Stimulated activated CD4-positive, alpha-beta T cell treated with anti-CD3 and anti-CD28 coated beads, Interleukin-15, amount 100 ng/mL, for 48 hours (primary cell): ENCODE measurements around the gene UST.
A peak's percentile ranks its signal among the peaks of the same experiment; 100 is the strongest.
"Not testable (repeated sequence)": the region's sequence is repeated elsewhere in the genome, so short reads cannot be mapped to it uniquely, and the experiment has no call there.

ENCODE experiments used
- DNase-seq, 2 donors: peaks; one replicate each; pipeline ENCODE4 v3.0.0-alpha.2; 2020; ENCODE audit warnings: low read depth in 2 of 2

The UST gene

GRCh38 chr6:149006236-149006635, 259.4 kb downstream of the UST start:
- not testable (repeated sequence) for DNase-seq

GRCh38 chr6:149006671-149007070, 259.8 kb downstream of the UST start:
- DNase-seq: no peak

GRCh38 chr6:149007846-149008245, 261.0 kb downstream of the UST start:
- DNase-seq: no peak

GRCh38 chr6:149008741-149009140, 261.9 kb downstream of the UST start:
- DNase-seq: no peak

DNA sequence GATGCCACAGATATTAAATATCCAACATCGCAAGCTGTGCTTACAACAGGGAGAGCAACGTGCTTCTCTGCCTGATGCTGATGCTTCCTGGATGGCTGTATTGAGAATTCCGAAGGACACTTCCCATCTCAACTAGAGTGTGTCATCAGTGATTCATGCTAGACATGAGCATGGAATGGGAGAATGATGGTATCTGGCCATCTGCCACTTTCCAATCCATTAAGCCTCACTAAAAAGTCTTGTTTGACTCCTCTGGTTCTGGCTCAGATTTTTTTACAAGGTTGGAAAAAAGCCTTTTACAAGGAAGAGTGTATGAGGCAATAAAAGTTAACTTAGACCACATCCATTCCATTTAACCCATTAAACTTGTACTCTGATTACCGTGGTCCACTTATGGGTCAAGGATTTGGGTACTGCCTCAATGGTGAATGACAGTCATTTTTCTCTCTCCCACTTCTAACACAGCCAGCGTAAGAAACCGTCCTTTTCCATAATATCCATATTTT, 265.3 kb downstream of the UST start:
- DNase-seq: no peak

DNA sequence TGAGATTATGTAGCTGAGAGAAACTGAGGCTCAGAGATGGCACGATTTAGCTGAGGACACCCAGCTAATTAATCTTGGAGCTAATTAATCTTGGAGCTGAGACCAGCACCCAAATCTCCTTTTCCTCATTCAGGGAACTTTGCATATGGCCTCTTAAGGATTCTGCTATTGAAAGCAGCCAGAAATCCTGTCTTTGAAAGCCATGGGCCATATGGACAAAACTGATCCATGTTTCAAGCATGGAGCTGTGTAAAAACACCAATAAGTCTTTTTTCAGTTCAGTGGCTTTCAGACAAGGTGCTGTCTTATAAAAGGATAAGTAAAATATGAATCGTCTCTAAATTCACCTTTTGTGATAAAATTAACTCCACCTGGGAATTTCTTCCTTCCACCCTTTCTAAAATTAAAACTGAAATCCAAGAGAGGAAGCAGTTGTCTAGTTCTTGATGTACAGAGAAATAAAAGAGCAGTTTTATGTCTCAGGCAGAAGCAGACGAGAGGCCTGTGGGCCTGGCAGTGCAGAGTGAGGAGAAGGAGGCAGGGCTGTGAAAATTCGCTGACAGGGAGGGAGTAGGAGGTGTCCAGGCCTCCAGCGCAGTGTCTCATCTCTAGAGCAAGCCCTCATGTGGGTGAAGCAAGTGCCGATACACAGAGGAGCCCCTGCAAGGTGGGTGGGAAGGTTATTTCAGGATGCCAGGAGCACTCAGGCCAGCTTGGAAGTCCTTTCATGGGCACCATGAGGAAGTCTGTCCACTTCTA, 266.9 kb downstream of the UST start:
- DNase-seq: no peak

DNA sequence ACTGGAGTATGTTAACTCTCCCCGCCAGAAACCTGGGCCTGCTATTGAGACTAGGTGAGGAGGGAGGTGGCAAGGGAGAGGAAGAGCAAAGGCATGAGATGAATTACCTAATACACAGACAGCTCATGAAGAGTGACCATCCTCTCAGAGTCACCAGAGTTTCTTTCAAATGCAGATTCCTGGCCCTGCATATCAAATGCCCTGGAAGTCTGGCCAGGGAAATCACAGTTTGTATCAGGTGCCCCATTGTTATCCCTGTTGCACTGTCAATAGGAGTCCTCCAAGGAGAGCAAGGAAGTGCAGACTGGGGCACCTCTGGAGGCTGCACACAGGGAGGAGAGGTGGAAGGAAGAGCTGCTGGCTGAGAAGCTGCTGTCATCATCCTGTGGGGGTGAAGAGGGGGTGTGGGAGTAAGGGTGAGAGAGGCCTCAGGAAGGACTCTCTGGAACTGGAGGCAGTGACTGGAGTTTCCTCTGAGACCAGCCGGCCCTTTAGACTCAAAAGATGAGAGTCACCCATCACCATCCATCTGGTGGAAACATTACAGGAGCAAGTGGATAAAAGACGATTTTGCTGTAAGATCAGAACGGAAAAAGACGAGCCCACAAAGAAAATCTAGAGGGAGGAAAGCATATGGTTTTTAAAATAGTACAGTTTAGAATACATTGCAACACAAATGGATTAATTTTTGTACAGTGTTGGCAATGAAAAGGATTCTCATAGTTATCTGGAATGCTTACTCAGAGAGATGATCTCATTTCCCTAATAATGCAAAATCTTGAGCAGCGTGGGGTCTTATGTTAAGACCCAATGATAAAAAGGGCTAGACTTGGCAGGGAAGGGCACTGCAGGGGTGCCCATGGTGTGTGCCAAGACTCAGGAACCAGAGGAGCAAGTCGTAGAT, 268.1 kb downstream of the UST start:
- DNase-seq: no peak

DNA sequence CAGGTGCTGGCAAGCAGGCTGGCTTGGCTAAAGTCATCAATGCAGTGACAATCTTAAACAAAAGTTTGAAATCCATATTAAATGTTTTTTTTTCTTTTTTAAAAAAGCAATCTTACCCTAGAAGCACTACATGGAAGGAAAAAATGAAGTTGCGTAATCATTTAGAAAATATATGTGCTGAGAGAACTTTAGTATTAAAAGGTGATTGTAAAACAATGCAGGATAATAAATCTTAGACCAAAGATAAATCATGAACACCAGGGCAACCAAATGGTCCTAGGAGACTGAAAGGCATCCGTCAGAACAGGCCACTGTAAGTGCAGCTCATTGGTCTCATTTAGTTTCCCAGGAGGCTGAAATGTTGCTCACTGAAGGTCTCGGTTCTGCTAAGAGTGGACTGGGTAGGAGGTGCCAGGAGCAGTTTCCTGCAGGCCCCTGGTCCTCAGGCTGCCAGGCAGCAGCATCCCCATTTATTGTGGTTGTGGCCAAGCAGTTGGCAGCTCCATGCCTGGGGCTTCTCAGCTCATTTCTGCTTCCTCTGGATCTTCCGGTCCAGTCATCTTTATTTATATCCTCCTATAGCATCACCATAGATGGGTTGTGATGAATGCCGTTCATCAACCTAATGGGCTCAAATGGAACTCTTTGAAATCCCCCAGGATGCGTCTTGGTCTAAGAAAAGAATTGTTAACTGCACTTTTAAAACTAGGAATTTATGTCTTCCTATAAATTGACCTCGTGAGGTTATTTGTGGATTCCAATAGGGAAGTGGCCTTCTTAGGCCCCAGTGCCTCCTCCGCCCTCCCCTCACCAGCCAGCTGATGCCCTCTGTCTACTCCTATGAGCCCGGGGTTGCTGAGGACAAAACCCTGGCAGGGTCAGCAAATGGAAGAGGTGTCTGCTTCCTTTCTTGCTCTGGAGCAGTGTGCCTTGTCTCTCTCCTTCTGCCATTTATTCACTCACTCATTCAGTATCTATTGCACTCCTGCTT, 269.0 kb downstream of the UST start:
- DNase-seq: no peak

GRCh38 chr6:149016716-149017115, 269.9 kb downstream of the UST start:
- DNase-seq: no peak

DNA sequence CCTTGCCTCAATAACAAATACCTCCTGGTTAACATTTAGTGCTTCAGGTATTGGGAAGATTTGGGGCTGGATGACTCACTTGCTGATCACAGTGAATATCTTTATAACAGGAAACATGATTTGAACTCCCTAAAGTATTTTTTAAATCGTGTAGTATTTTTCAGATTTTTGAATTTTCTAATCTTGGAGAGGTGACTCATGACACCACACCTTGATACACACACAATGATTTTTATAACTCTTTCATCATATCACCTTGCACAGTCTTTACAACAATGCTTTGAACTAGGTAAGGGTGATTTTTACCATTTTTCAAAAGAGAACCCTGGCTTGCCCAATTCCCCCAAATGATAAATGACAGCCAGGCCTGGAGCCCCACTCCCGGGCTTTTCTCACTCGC, 273.5 kb downstream of the UST start:
- DNase-seq: no peak

DNA sequence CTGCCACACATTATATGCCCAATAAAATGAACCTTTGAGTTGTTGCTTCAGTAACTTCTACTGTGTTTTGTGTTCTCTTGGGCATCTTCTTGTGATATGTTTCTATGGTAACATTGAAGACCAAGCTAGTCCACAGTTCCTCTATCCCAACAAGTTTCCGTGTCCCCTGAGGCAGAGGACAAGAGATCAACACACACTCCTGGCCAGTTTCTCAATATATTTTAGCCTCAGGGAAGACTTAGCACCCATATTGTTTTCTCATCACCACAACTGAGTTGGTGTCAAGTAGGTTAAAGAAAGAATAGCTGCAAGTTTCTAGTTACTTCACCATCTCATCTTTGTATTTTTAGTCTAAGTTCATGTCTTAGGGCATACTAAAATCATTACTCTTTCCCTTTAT, 277.5 kb downstream of the UST start:
- DNase-seq: no peak

DNA sequence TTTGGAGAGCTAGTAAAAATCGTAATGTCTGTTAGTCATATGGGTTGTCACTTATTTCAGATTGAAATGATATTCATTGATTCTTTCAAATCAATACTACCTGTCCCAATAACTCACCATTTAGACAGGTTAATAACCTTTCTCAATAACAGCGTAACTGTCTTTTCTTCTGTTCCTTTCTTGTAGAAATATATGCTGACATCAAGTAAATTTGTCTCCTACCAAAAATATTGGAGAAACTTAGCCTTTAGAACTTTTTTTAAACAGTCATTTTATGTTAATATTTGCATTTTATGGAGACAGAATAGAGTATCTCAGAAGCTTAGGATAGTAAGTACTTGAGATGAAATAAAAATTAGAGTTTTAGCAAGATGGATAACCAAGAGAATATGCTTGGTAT, 278.2 kb downstream of the UST start:
- DNase-seq: no peak

GRCh38 chr6:149026530-149026942, 279.7 kb downstream of the UST start:
- peak; percentile 14 to 34 for DNase-seq

DNA sequence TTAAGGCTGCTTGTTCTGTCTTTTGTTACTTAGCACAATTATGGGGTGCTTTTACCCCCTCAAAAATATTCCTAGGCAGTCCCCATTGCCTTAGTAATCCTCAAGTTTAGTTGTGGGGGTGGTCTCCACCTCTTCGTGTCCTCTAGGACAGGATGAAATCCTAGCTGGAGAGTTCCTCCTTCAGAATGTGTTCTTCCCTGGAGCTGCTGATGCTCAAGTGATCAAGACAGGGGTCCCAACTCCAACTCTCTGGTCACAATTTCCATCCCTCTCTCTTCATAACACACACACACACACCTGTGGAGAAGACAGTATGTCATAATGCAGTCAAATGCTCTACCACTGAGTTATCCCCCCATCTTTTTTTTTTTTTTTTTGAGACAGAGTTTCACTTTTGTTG, 280.7 kb downstream of the UST start:
- DNase-seq: no peak

- DNase-seq: peak; percentile 33 to 67
Measured at GRCh38 chr6:149028767-149029405, 282.1 kb downstream of the UST start.

- DNase-seq: no peak
Measured at GRCh38 chr6:149031201-149031858, 284.5 kb downstream of the UST start.

- peak; percentile 30 to 44 for DNase-seq
Measured at GRCh38 chr6:149031859-149032598, 285.2 kb downstream of the UST start.

- DNase-seq: peak; percentile 37 to 63
Measured at GRCh38 chr6:149032599-149033405, 286.0 kb downstream of the UST start.

DNA sequence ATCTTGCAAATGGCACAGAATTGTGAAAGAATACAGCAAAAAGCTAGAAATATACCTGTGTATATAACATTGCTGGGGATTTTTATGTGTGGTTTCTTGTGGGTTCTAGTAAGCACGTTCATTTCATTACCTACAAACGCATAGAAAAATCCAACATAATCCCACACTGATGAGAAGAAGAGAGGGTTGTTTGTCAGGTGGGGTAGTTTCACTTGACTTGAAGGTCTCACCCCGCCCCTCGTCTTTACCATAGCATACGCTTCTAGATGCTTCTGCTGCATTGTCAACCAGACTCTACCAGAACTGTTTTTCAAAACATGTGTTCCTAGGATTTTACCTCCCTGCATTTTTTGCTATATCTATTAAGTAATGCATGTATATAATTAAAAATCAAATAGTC, 286.6 kb downstream of the UST start:
- DNase-seq: no peak
